OCI-LY7 (cell line): Measurements from ENCODE around the gene TBX2. TPM values are rescaled to one million over a fixed set of nuclear protein-coding genes. Genes with fewer than 3 reads are reported as not detected.
A peak's percentile ranks its signal among the peaks of the same experiment; 100 is the strongest.

ENCODE experiments used
- BruUV-seq: library from RNA; stranded (reverse); fragments of 400-500 nt; replicated peaks from 2 replicates; lab custom pipeline; 2021; lab: Mats Ljungman, UMichigan
- CTCF ChIA-PET: fragments of 300-600 bp; sonication (Branson Sonifier 250); formaldehyde crosslinking; loops from one replicate; lab custom pipeline; 2022; ENCODE audit warnings: antibody characterized with exemption; ENCODE audit not compliant: unreplicated experiment; lab: Charles Lee
- POLR2A ChIA-PET: fragments of 300-600 bp; sonication (Branson Sonifier 250); formaldehyde crosslinking; loops from one replicate; lab custom pipeline; 2022; ENCODE audit warnings: antibody characterized with exemption; lab: Charles Lee
- DNase-seq: peaks from one replicate; pipeline ENCODE4 v3.0.0-alpha.2; 2015; ENCODE audit warnings: low spot score
- H2AFZ ChIP-seq: fragments of 200-600 bp; sonication (generic), shearing (Covaris generic); 2 replicates; pipeline ENCODE4 v1.6.1; 2014; ENCODE audit warnings: mild to moderate bottlenecking, antibody characterized with exemption, low read length, moderate library complexity
- H3K27ac ChIP-seq: fragments of 200-600 bp; sonication (generic); 2 replicates; pipeline ENCODE4 v1.5.1; 2014; ENCODE audit warnings: mixed run types, low read depth, mild to moderate bottlenecking, moderate library complexity, low read length, inconsistent platforms; ENCODE audit not compliant: poor library complexity, severe bottlenecking
- H3K36me3 ChIP-seq: fragments of 200-600 bp; sonication (generic); 2 replicates; pipeline ENCODE4 v1.6.1; 2014; ENCODE audit warnings: mild to moderate bottlenecking, antibody characterized with exemption, low read length, moderate library complexity, mixed read lengths; ENCODE audit not compliant: insufficient read depth
- H3K4me1 ChIP-seq: fragments of 200-600 bp; sonication (generic); 2 replicates; pipeline ENCODE4 v1.5.1; 2014; ENCODE audit warnings: mild to moderate bottlenecking, low read length; ENCODE audit not compliant: insufficient read depth, poor library complexity, severe bottlenecking
- H3K4me2 ChIP-seq: fragments of 200-600 bp; sonication (generic); 2 replicates; pipeline ENCODE4 v1.6.1; 2014; ENCODE audit warnings: mild to moderate bottlenecking, low read length
- H3K4me3 ChIP-seq: fragments of 200-600 bp; sonication (generic); 2 replicates; pipeline ENCODE4 v1.5.1; 2014; ENCODE audit warnings: mild to moderate bottlenecking, low read depth, low read length; ENCODE audit not compliant: poor library complexity, severe bottlenecking
- H3K79me2 ChIP-seq: fragments of 200-600 bp; sonication (generic); 2 replicates; pipeline ENCODE4 v1.6.1; 2016; ENCODE audit warnings: low read depth, mild to moderate bottlenecking, low read length, moderate library complexity, mixed read lengths; ENCODE audit not compliant: insufficient read depth
- H3K9me2 ChIP-seq: fragments of 200-600 bp; sonication (generic); 2 replicates; pipeline ENCODE4 v1.6.1; 2016; ENCODE audit warnings: mild to moderate bottlenecking, low read length, mixed read lengths; ENCODE audit not compliant: insufficient read depth
- H3K9me3 ChIP-seq: fragments of 200-600 bp; sonication (generic); 2 replicates; pipeline ENCODE4 v1.6.1; 2014; ENCODE audit warnings: mild to moderate bottlenecking, mixed run types, low read length, mixed read lengths
- H4K20me1 ChIP-seq: fragments of 200-600 bp; sonication (generic); 2 replicates; pipeline ENCODE4 v1.6.1; 2014; ENCODE audit warnings: mild to moderate bottlenecking, antibody characterized with exemption, low read length, moderate library complexity, mixed read lengths; ENCODE audit not compliant: insufficient read depth
- EZH2phosphoT487 ChIP-seq: fragments of 200-600 bp; sonication (generic); IDR thresholded peaks from 2 replicates; pipeline ENCODE4 v1.6.1; 2018; ENCODE audit warnings: low read depth, borderline replicate concordance, mild to moderate bottlenecking, mixed run types, antibody characterized with exemption, low read length, moderate library complexity, mixed read lengths
- intact Hi-C: fragments of 100-400 bp; cut with micrococcal nuclease; formaldehyde crosslinking; loops from one replicate; pipeline ENCODE4 v1.10.0; 2022; ENCODE audit not compliant: unreplicated experiment
- total RNA-seq, 2 experiments: library from RNA; depleted of rRNA in 1 of 2; stranded (reverse); fragments of >200 nt in 1 of 2; shearing (Covaris generic) in 1 of 2; gene quantifications; 2 replicates each; pipeline ENCODE4 v1.2.3, GENCODE V29; 2014 to 2022
- TF ChIP-seq, protein P1 (sequence below): fragments of 200-600 bp; sonication (generic); conservative IDR thresholded peaks from 2 replicates; pipeline ENCODE4 v1.5.1; 2014; ENCODE audit warnings: mild to moderate bottlenecking, antibody characterized with exemption, low read length, moderate library complexity, mixed read lengths

The TBX2 gene
- total RNA-seq, 2 experiments from 2014 or later, result not detected

DNA sequence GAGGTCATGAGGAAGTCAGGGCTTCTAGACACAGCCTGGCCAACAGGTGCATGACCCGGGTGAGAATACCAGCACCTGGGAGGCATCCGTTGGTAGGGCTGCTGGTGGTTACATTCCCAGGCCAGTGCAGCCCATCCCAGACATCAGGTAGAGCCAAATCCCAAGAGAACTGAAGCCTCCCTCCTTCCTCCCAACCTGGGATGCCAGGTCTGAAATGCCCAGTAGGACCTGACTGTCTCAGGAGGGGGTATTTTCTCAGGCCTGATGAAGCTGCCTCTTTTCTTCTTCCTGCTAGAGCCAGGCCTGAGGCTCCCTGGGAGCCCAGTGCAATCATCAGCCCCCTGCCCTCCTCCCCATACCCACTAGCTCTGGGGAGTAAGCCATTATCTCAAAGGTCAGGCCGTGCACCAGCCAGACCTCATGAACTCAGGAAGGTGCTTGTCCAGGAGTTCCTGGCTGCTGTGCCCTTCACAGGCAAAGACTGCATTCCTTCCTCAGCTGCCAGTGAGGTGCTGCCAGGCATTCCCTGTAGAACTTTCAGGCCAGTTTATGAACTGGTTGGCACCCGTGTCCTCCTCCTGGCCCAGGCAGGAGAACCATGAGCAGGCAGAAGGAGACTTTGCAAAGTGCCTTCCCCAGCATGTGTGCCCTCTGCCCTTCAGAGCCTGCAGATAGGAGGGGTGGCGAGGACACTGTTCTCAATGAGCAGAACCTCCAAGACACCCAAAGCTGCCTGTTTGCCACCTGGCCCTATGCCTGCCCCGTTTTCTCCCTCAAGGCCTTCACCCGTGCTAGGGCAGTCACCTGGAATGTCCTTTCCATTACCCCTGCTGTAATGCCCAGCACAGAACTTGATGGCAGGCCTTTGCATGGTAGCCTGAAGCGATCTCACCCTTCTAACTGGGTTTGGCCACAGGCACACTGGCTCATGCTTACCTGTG lies 7.6 kb downstream of the TBX2 start:
- Histone ChIP-seq H3K27ac (no peak overlapping the region), H3K9me3 (no peaks in the 10 kb centered on the region), H3K4me1 (peaks cover 16% of the 10 kb centered on the region), H3K4me3 (no peak overlapping the region), H3K36me3 (no peaks in the 10 kb centered on the region), H2AFZ (no peak overlapping the region), H4K20me1 (no peaks in the 10 kb centered on the region), H3K79me2 (no peaks in the 10 kb centered on the region), H3K9me2 (no peaks in the 10 kb centered on the region), H3K4me2 (no peak overlapping the region)
- no peak for DNase-seq
- ChIA-PET CTCF (no interaction called here), POLR2A (no interaction called here)
- intact Hi-C loops, result no loop called here
- no TSS peak for BruUV-seq
- no peak for TF ChIP-seq EZH2phosphoT487
- TF ChIP-seq, protein P1, sequence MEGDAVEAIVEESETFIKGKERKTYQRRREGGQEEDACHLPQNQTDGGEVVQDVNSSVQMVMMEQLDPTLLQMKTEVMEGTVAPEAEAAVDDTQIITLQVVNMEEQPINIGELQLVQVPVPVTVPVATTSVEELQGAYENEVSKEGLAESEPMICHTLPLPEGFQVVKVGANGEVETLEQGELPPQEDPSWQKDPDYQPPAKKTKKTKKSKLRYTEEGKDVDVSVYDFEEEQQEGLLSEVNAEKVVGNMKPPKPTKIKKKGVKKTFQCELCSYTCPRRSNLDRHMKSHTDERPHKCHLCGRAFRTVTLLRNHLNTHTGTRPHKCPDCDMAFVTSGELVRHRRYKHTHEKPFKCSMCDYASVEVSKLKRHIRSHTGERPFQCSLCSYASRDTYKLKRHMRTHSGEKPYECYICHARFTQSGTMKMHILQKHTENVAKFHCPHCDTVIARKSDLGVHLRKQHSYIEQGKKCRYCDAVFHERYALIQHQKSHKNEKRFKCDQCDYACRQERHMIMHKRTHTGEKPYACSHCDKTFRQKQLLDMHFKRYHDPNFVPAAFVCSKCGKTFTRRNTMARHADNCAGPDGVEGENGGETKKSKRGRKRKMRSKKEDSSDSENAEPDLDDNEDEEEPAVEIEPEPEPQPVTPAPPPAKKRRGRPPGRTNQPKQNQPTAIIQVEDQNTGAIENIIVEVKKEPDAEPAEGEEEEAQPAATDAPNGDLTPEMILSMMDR, result no peak

DNA sequence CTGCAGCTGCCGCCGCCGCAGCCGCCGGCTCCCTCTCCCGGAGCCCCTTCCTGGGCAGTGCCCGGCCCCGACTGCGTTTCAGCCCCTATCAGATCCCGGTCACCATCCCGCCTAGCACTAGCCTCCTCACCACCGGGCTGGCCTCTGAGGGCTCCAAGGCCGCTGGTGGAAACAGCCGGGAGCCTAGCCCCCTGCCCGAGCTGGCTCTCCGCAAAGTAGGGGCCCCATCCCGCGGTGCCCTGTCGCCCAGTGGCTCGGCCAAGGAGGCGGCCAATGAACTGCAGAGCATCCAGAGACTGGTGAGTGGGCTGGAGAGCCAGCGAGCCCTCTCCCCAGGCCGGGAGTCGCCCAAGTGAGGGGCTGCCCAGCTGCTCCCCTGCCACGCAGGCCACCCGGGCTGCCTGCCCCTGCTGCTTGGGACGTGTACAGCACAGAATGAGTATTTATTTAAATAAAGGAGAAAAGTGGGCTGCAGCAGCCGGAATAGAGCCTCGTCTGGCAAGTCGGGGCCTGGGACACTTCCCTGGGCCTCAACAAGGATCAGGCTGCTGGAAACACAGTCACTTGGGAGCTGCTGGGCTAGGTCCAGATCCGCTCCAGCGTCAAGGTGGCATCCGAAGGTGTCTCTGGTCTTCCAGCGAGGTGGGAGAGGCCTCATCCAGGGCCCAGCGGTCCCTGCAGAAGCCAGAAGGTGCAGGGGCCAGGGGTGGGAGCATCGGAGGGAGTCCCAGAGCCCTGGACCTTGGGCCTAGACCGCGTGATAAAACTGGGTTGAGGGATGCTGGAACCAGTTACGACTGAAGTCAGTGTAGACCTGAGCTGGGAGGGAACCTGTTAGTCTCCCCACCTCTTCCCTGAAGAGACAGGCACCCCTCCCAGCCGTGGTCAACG lies 8.8 kb downstream of the TBX2 start:
- Histone ChIP-seq H3K27ac (no peak overlapping the region), H3K9me3 (no peaks in the 10 kb centered on the region), H3K4me1 (peaks cover 16% of the 10 kb centered on the region), H3K9me2 (no peaks in the 10 kb centered on the region), H4K20me1 (no peaks in the 10 kb centered on the region), H3K79me2 (no peaks in the 10 kb centered on the region), H2AFZ (no peak overlapping the region), H3K4me3 (no peak overlapping the region), H3K36me3 (no peaks in the 10 kb centered on the region), H3K4me2 (peak overlapping the region; percentile 67; the same call in 1 of the 2 replicates)
- ChIA-PET POLR2A (no interaction called here), CTCF (no interaction called here)
- TF ChIP-seq, protein P1, result no peak
- no peak for TF ChIP-seq EZH2phosphoT487
- no TSS peak for BruUV-seq
- DNase-seq, result no peak
- intact Hi-C loops, result no loop called here
